ENCODE results near the gene ASGR1.
"Not testable (repeated sequence)": the region's sequence is repeated elsewhere in the genome, so short reads cannot be mapped to it uniquely, and the experiment has no call there.

DNA sequence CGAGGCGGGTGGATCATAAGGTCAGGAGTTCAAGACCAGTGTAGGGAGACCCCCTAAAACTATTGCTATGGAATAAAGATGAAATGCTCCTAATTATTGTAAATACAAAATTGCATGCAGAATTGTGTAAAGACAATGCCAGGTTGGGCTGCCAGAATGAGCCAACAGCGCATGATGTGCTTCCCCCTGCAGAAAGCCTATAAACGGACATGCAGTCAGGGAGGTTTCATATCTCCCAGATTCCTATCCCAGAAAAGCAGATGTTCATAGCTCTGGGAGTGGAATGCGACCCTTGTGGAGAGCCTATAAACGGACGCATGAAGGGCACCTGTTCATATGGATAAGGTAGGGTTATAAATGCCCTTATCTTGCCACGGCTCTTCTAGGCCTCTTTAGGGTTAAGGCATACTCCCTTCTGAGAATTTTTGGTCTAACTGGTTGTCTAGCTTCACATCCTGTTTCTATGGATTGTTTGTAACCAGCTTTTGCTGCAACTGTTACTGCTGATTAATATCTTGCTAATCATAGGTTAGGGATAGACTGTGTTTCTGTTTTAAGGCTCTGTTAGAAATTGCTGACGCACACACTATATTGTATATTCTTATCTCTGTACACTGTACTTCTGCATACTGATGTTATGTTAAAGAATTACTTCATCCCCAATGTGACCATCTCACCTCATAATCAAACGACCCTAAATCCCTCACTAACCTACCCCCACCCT lies 10.2 kb downstream of the ASGR1 start:
- not testable (repeated sequence) for TF ChIP-seq CTCF (IDR thresholded peaks at IDR 0.05); ZFX (IDR thresholded peaks at IDR 0.05; ENCODE audit: borderline replicate concordance)

All from 22Rv1 (cell line).